Ovary (tissue), 3 donors: Measurements from ENCODE around the gene CD8B2.

Source experiments
- CTCF ChIP-seq, 3 donors: fragments of 450-650 bp in 2 of 3; fragments of 200-600 bp in 1 of 3; IDR thresholded peaks; one replicate each; pipeline versions ENCODE4 v1.5.1 to v1.8.0; 2016 to 2022; ENCODE audit warnings: antibody characterized with exemption in 3 of 3, mild to moderate bottlenecking in 1 of 3
- POLR2A ChIP-seq: fragments of 450-650 bp; IDR thresholded peaks from one replicate; pipeline ENCODE4 v1.6.1; 2017; ENCODE audit warnings: antibody characterized with exemption, mild to moderate bottlenecking, moderate library complexity
- donor health status: DM: no; HTN: no; CAD: no.

- TF ChIP-seq CTCF (IDR thresholded peaks at IDR 0.05) (no peak), POLR2A (no peak)
Observed at GRCh38 chr2:106551417-106552130, 64.4 kb downstream of the CD8B2 start.
